ENCODE data around the gene ACOT12.
"Not testable (repeated sequence)": the region's sequence is repeated elsewhere in the genome, so short reads cannot be mapped to it uniquely, and the experiment has no call there.

Gene ACOT12

GRCh38 chr5:81393783-81394718 lies at the start of gene ACOT12:
ACOT12 (minus strand) TSS chr5:81394134; CDS start chr5:81394114, 20 bp downstream.
- no peak for DNase-seq (ENCODE audit: low spot score)

DNA sequence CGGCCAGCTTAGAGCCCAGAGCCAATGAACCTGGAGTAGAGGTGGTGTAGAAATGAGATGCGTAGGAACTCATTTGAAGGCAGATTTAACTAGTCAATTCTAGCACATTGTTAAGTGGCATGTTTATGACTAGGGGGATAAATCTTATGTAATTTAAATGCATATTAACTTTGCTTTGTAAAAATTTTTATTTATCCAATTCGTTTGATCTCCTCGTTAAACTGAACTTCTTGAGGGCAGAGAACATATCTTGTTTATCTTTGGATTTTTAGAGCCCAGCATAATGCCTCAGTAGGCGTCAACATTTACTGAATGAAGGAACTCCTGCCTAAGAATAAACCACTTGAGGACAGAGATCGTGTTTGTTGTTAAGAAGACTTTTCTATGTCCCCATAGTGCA lies 41.1 kb upstream of the ACOT12 start:
- DNase-seq (ENCODE audit: low spot score) = no peak

DNA sequence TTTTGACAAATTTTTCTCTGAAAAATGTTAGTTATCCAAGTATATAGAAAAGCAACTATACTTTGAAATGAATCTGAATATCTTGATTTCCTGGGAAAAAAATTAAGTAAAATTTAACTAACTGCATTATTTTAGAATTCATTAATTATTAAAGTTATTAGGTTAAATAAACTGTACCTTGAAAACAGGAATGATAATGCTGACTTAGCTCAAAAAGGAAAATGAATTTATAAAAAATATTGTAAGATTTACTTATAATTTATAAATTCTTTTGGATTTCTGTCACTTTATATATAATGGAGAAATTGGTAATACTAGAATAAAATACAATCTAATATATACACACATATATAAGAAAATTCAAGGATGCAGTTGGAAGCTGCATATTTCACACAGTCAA lies 36.1 kb upstream of the ACOT12 start:
- no peak for DNase-seq (ENCODE audit: low spot score)

DNA sequence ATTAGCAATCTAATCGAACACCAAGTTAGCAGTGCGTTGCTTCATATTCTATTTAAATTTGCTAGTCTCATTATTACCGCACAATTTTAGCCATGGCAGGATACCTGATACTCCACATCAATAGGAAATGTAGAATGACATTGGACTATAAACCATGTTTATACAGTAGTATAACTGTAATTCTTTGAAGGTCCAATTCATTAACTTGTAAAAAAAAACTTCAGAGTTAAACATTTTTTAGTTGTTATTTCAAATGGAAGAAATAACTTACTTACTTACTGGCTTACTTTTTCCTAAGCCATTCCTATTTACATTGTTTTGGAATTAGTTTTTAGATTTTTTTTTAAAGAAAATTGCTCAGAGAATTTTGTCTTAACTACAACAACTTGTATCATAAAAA lies 35.4 kb upstream of the ACOT12 start:
- DNase-seq (ENCODE audit: low spot score) = no peak

GRCh38 chr5:81428861-81429260 lies 34.9 kb upstream of the ACOT12 start:
- no peak for DNase-seq (ENCODE audit: low spot score)

GRCh38 chr5:81428446-81428845 lies 34.5 kb upstream of the ACOT12 start:
- DNase-seq (ENCODE audit: low spot score) = no peak

DNA sequence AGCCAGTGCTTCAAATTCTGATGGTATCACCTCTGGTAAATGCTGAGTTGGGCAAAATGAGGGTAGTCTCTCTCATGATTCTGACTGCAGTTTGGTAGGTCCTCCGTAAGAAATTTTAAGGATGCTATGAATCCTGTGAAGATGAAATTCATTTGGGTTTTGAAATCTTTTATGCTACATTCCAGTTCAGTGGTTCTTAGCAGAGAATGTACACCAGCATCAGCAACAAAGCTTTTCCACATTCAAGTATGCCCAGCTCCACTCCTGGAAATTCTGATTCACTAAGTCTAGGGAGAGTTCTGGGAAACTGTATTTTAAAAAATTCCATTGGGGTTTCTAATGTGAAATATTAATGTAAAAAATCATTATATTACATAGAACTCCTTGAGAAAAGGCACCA lies 33.6 kb upstream of the ACOT12 start:
- DNase-seq (ENCODE audit: low spot score) = no peak

DNA sequence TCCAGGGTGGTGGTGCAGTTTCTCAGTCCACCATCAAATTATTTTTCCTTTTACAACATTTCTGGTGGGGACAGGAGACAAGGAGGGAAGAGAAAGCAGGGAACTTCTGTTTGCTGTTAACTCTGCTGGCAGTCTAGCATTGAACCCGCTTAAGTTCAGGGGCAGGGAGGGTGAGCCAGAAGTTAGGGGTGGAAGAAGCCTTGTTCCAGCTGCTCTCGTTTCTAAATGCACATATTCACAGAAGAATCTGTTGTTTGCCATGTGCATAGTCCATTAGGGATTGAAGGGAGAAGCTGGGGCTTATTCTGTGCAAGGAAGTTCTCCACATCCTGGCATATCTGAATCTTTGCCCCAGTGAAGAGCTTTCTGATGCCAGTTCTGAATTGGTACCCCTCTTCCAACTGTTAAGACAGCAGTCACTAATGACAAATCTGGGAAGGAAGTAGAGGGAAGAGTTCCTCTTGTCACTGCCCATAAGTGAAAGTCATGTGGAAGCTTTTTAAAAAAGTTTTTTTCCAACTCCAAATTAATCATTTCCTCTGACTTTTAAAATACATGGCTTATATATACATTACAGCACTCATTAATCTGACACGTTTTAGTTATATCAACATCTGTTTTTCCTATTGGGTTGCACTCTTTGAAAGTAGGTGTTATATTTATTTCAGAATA lies 32.6 kb upstream of the ACOT12 start:
- DNase-seq (ENCODE audit: low spot score) = no peak

DNA sequence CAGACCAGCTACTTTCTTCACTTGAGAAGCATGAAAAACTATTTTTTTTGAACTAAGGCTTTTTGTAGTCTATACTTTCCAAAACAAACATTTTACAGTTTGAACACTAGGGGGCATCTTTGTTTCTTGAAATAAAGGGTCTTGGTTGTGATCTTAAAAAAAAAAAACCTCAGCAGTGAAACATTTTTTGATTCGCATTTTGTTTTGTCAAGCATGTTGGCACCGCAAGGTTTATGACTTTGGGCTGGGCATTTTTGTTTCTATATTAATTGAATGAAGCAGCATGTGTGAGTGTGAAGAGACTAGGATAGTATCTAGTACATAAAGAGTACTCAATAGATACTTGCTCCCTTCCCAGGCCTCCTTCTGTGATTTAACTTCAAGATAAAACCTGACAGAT lies 31.6 kb upstream of the ACOT12 start:
- DNase-seq (ENCODE audit: low spot score) = peak; percentile 58

- no peak for DNase-seq (ENCODE audit: low spot score)
These were observed 30.8 kb upstream of the ACOT12 start for GRCh38 chr5:81424728-81425127.

DNA sequence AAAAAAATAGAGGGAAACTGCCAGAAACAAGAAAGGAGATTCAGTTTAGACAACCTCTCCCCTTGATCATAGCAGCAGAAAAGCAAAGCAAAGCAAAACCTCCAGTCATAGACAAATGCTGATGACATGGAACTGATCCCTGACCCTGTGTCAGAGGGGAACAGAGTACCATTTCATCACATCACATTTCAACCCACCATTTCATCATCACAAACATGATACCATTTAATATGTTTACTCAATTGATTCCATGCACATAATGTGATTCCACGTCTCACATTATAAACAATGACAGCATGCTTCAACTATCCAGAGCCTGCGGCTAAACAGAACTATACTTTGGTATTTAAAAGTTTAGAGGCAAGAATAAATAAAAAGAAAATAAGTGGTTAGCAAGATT lies 28.7 kb upstream of the ACOT12 start:
- DNase-seq (ENCODE audit: low spot score) = no peak

DNA sequence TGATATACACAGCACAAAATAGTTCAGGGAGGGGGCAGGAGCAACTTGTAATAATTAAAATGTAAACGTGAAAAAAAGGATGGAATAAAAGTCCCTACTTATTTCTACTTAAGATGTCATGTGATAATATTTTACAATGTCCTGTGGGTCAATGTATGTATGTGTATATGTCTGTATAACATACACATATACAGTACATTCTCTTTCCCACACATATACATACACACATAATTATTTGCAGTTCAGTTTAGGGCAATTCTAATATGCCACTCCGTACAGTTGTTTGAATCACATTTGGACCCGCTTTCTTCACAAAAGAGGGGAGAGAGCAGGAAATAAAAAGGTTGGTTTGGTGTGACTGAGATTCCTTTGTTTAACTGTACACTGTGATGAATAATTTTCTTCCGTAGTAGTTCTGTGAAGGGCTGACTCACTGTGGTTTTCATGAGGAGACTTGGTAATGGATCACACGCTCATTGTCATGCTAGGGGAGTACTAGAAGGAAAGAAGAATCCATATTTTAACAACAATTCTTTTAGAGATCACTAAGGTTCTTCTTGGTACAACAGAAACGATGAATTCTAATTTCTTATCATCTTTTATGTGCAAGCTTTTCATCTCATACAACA lies 26.2 kb upstream of the ACOT12 start:
- DNase-seq (ENCODE audit: low spot score) = no peak

- no peak for DNase-seq (ENCODE audit: low spot score)
These were observed 24.7 kb upstream of the ACOT12 start for GRCh38 chr5:81418606-81419005.

GRCh38 chr5:81417052-81417451 lies 23.1 kb upstream of the ACOT12 start:
- DNase-seq (ENCODE audit: low spot score) = no peak

DNA sequence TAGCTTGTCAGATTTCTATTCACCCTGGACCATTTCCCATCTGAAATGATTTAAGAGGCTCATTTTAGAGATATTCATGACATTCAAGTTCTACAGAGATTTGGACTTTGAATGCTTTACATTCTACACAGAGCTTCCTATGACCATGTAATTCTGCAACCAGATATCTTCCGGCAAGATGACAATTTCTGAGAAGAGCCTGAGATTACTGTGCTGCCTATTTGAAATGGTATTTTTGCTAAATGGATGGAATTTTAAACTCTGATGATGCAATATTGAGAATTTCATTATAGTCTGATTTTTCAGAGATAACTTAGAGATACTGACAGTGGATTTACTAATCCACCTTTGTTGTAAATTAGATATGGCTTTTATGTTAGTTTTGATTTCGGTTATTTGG lies 16.0 kb upstream of the ACOT12 start:
- no peak for DNase-seq (ENCODE audit: low spot score)

DNA sequence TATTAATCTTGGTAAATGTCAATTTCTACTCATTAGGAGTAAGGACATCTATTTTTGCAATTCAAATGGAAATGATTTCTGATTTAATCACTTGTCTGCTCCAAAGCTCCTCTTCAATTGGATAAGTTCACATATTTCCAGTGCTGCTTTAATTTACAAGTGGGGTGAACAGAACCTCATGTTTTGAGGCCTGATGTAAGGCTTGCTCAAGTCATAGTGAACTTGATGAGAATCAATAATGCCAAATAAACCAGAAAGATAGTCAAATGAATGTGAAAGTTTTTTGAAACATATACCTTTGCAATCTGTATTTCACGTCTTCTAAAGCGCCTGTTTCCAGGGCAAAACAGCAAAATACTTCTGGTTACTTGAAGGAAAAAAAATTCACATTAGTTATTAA lies 15.4 kb upstream of the ACOT12 start:
- no peak for DNase-seq (ENCODE audit: low spot score)

- no peak for DNase-seq (ENCODE audit: low spot score)
These were observed 14.6 kb upstream of the ACOT12 start for GRCh38 chr5:81408496-81408895.

GRCh38 chr5:81407811-81408210 lies 13.9 kb upstream of the ACOT12 start:
- DNase-seq (ENCODE audit: low spot score) = not testable (repeated sequence)

DNA sequence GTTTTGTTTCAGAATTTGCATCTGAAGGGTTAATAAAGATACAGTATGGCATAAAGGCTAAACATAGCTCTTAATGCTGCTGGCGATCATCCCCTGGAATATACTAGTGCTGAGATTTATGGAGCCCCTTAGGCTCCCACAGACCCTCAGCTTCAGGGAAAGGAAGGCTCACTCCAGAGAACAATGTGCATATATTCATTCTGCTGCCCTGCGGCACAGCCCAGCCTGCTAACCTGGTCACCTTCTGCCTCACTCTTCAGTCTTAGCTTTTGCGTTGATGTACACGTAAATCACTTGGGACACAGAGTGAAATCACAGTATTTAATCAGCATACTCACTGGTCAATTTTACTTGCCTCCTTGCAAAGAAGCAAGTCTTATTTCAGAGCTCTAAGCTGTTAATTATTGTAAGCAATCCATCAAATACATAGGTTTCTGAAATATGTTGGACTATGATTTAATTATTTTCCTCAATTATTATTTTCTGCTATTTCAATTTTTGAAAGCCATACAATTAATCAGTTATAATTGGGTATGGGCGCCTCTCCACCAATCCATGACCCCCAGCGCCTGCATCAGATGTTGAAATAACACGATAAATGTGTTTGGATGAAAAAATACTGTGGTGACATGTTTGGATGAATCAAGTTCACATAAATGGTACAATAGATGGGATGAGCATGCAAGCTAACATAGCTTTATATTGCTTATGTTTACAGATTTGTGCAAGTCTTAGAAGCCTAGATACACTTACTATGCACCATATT lies 11.4 kb upstream of the ACOT12 start:
- DNase-seq (ENCODE audit: low spot score) = no peak

DNA sequence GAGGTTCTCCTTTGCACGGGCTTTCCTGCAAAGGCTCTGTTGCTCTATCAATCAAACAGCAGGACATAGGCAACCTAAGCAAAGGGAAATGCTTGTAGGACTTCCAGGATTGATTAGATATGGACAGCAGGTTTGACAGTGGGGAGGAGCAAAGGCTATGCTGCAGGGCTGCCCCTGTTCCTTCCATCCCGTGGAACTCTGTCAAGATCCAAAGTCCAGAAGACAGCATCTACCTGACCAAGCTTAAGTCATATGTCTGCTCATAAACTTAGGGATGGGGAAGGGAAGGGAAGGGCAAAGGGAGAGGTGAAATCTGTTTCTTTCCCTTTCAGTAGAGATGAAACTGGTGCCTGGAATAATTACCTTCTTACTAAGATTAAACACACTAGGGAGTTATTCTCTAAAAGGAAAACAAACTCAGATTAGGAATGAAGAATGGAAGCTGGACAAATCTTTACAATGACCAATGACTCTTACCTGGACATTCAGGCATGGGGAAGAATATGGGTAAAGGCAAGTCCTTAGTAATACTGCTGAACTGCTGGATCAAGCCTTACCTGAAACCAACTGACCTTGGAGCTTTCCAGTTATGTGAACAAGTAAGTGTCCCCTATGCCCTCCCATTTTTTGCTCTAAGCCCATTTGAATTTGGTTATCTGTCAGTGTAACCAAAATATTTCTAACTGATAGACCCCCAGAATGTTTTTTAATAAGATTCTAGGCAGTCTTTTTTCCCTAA lies 8.4 kb upstream of the ACOT12 start:
- no peak for DNase-seq (ENCODE audit: low spot score)

DNA sequence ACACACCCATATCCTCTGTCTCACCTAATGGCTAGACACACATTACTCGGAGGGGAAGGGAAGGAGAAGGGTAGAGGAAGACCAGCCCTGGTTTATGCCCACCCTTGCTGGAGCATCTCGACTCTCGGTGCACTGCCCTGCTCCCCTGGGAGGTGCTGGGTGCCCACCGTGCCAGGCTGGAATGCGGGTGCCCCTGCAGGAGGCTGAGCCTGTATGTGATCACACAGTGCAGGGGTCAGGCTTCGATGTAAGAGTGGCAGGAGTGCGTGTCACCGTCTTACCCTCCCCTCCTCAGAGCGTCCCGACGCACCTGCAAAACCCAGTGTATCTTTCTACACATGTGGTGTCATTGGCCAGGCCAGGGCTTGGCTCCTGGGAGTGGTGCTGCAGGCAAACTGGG lies 7.3 kb upstream of the ACOT12 start:
- DNase-seq (ENCODE audit: low spot score) = no peak

DNA sequence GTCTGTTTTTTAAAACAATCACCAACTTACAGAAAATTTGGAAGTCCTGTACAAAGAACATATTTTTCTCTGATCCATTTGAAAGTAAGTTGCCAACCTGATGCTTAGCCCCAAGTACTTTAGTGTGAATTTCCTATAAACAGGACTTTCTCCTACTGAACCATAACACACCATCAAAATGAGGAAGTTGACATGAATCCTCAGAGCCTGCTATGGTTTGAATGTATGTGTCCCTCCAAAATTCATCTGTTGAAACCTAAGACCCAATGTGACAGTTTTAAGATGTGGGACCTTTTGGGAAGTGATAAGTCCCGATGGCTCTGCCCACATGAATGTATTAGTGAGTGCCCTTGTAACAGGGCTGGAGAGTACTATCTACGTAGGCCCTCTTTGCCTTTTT lies 6.4 kb upstream of the ACOT12 start:
- no peak for DNase-seq (ENCODE audit: low spot score)
